ENCODE results near the gene RNF227.
"Not testable (repeated sequence)": the region's sequence is repeated elsewhere in the genome, so short reads cannot be mapped to it uniquely, and the experiment has no call there.

The RNF227 gene

DNA sequence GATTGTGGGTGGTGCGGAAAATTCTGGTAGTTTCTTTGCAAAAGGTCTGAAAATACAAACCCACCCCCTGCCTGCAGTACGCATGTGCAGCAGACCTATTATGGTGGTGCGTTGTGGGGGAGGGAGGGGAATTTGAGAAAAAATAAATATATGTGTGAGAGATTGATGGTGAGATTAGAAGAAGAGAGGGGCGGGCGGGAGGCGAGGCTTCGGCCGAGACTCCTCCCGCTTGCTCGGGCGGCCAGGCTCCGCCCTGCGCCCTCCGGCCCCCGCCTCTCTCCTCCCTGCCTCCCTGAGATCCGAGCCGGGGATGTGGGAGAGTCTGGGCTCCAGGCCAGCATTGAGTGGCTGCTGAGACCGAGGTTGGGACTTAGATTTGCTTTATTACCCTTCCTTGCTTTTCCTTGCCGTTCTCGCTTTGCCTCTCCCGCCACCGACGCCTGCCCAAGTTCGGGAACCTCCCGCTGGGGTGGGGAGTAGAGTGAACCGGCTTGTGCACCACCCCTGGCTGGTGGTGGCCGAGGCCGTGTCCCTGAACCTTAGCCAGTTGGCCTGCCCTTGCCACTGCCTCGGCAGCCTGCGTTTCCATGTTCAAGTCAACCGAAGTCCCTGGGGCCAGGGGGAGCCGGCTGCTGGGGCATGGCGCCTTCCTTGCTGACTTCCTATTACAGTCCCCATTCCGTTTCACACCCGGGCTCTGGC is 28.5 kb downstream of the RNF227 start:
- peak; percentile 96 for DNase-seq

DNA sequence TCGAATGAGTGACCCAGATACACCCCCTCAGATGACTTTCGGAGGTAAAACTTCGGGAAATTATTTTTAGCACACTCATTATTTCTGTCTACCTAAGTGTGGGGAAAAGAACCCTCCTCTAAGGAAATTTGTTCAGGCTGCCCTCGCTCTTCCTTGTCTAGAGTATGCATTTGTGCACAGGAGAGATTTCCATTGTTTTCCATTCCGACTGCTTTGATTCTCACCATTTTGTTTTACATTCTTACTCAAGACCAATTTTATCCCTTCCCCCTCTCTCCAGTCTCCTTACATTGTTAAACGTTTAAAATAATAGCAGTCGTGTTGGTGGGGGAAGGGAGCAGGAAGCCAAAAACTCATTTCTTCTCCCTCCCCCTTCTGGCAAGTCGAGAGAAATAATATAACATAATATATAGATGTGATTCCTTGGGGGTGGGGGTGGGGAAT is 29.0 kb downstream of the RNF227 start:
- no peak for DNase-seq

DNA sequence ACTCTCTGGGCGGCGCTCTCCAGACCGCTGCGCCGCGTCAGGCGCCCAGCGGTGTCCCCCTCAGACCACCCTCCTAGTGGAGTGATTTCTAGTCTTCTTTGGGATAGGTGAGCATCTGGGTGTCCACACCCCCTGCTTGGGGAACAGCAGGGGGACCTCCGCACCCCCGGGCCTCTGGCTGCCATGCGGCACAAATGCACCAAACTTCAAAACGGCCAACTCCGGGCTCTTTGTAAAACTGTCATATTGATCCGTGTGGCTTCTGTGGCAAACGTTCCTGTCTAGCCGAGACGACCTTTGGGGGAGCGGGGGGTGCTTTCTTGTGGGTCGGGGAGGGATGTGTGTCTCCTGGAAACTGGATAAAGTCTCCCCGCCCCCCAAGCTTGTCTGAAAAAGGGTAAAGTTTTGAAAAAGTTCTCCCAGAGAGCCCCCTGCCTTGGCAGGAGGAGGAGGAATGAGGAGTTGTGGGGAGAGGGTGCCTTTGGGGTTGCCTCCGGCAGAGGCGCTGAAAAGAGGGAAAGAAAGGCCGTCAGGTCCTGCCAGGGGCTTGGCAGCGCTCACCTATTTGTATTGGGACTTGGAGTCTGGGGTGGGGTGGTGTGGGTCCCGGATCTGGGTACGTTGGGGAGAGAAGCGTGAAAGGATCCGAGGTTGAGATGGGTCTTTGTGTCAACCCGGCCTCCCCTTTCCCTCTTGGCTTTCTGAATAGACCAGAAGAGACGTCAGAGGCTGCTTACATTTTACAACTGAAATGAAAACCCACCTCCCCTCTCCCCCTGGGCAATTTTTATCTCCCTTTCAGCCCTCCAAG is 29.7 kb downstream of the RNF227 start:
- DNase-seq, result peak; percentile 73

DNA sequence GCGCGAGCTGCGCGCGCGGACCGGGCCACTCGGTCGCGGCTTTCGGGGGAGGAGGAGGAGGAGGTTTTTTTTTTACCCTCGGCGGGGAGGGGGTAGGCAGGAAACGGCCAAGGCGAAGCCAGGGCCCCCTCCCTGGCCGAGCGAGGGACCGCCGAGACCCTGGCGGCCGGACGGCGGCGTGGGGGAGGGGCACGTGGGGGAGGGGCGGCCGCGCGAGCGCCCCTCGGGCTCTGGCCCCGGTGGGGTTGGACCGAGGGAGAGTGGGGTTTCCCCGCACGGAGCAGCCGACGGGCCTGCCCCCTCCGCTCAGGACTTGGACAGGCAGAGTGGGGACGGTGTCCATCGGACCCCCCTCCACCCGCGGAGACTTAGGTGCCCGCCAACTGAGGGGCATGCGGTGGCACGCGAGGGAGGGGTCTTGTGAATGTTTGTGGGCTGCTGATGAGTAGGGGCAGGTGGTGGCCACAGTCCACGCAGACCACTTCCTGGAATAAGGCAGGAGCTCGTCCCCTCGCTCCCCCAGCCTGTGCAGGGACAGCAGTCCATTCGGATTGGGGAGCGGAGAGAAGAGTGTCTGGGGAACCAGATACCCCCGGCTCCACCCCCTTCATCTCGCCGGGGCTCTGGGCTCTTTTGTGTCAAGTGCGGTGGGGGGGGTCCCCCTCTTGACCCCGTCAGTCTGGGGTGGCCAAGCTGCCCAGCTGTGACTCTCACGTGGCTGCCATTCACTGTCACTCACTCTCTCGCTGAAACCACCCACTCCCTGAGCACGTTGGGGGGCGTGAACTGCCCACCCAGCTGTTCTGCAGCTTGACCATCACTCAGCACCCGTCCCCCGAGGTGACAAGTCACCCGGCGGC is 30.5 kb downstream of the RNF227 start:
- peak; percentile 77 for DNase-seq

DNA sequence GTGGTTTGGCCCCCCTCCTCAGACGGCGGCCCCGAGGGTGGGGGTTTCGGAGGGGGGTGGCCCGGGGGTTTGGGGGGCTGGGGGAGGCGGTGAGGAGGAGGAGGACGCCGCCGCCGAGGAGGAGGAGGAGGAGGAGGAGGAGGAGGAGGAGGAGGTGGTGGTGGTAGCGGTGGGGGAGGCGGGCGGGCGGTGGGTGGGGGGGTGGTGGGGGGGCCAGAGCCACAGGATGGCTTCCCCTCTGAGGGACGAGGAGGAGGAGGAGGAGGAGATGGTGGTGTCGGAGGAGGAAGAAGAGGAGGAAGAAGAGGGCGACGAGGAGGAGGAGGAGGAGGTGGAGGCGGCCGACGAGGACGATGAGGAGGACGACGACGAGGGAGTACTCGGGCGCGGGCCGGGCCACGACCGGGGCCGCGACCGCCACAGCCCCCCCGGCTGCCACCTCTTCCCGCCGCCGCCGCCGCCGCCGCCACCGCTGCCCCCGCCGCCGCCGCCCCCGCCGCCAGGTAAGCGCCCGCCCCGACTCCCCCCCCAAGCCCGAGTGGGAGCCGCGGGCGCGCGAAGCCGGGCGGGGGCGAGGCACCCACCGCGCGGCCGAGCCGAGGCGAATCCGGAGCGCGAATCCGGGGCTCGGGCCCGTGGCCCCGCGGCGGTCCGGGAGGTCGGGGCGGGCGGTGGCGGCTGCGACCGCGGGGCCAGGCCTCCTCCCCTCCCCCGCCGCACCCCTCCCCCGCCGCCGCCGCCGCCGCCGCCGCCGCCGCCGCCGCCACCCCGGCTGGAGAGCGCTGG is 31.3 kb downstream of the RNF227 start:
- DNase-seq, result peak; percentile 57

DNA sequence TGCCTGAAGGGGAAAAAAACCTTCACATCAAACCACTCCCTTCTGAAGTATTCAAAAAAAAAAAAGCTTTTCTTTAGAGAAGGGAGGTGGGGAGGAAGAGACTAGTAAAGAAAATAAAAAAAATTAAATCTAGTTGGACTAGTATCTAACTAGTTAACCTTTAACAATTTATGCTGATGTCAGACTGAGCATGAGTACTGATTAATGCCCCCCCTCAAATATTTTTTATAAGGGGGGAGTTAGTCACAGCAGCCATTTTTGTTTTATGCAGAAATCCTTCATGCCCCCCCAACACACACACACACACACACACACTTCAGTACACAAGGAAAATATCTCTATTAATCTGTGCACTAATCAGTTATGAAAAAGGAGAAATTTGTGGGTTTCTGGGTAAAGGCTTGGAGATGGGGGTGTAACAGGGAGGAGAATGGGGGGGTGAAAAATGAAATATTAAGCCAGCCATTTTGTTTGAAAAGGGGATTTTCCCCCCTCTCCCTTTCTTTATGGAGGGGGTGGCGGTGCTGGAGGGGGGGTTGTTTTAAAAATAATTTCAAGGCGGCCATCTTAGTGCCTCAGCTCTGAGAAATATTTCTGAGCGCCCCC is 32.2 kb downstream of the RNF227 start:
- DNase-seq, result no peak

DNA sequence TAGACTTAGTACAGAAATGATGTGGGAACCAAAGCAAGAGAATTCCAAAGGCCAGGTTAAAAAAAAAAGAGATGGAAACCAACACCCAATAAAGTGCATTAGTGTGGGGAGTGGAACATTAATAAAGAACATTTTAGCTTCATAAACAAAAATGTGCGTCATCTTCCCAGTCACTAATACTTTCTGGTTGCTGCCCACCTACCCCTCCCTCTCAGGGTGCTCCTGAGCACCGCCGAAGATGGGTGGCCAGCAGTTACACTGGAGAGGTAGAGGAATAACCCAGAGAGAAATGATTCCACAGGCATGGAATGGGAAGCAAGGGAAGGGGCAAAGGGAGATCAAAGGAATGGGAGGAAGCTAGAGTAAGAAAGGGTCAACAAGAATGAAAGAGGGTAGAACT is 33.5 kb downstream of the RNF227 start:
- no peak for DNase-seq

DNA sequence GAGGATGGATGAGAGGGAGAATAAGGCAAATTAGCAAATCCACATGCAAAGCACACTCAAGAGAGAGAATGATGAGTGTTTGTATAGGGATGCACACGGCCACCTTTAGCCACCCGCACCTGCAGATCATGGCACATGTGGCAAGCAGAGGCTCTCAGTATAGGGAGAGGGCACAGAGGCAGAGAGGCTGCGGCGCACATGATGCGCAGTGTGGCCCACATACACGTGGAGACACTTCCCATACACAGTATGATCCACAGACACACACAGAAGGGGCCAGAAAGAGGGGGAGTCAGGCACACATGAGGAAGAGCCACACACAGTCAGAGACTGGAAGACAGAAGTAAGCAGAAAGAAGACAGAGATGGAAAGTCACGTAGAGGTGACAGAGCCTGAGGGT is 34.0 kb downstream of the RNF227 start:
- DNase-seq, result no peak

DNA sequence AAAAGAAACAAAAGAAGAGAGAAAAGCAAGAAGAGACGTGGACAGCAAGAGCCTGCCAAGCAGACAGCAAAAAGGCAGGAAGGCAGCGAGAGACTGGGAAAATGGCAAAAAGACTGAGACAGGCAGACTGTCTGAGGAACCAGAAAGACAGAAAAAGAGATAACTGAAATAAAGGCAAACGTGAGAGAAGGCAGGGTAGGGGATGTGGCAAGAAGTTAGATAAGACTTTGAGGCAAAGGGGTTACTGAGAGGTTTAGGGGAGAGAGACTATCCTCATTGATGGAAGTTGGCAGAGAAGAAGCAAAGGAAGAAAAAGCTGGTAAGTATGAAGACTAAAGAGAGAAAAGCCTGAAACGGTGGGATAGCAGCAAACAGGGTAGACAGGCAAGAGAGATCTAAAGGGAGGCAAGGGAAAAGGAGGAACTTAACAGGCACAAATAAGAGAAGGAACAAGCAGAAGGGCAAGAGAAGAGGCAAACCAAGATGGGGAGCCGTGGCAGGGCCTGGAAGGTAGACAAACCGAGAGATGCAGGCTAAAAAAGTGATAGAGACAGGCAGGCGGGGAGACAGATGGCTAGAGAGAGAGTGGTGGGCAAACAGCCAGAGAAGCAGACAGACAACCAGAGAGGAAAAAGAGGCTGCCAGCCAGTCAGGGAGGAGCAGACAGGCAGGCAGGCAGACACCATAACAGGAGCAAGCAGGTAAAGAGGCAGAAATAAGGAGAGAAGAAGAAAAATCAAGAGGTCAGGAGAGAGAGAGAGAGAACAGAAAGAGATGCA is 34.6 kb downstream of the RNF227 start:
- no peak for DNase-seq

DNA sequence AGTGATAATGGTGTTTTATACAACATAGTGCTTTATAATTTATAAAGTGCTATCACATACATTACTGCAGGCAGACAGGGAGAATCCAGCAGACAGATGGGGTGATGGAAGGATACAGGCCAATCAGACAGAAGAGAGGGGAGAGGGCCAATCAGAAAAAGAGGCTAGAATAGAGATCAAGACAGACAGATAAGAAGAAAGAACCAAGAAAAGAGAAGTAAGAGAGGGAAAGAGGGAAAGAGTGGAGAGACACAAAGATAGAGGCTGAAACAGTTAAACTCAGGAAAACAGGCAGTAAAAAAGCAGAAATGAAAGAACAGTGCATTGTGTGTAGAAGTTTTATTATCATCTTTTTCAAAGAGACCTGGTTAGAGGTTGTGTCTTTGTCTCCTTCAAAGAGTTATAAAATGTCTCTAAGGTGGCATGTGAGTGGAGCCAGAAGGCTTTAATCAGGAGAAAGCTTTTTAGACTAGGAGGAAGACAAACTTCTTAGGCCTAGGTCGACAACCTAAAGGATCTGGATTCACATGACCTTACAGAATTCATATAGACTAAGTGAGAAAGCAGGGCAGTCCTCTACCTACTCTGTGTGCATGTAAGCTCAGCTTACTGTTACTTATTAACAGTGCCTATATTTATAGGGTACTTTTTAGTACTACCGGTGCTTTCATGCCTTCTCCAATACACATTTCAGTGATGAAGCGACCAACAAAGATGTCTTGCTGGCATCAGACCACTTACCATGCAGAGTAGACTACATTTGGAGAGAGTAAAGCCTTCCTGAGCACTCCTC is 35.8 kb downstream of the RNF227 start:
- no peak for DNase-seq

DNA sequence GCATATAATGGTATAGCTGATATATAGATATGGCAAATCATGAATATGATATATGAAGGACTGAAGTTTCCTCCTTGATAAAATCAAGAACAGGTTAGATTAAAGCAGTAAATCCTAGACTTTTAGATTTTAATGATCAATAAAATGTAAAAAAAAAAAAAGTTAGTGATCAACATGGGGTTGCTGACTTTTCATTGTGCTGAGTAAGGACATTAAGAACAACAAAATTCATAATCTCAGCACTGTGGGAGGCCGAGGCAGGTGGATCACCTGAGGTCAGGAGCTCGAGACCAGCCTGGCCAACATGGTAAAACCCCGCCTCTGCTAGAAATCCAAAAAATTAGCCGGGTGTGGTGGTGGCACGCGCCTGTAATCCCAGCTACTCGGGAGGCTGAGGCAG is 37.9 kb downstream of the RNF227 start:
- no peak for DNase-seq

DNA sequence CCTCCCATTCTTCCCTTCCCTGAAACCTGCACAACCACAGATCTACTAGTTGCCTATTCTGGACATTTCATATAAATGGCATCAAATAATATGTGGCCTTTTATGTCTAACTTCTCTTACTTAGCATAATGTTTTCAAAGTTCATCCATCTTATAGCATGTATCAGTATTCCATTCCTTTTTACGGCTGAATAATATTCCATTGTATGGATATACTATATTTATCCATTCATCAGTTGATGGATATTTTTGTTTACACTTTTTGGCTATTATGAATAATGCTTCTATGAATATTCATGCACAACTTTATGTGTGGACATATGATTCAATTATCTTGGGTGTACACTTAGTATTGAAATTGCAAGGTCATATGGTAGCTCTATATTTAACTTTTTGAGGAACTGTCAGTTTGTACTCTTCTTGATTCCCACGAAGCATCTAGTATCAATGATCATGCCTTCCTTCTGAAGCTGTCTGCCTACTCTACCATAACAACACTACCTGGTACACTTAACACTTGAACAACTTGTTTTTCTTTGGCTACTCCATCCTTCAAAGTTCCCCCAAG is 40.2 kb downstream of the RNF227 start:
- DNase-seq, result no peak

DNA sequence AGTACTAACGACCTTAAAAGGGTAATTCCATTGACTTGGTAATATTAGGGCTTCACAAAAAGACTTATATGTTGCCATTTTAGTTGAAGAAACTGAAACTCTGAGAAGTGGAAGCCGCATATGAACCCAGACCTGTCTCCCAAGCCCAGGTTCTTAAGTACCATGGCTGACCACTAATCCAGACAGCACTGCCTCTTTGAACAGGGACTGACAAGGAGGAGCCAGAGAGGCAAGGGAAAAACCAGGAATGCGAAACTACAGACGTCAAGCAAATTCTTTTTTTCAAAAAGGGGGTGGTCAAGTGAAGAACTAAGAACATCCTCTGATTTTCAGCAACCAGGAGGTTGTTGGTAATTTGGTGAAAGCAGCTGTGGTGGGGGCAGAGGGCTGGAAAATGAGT is 43.0 kb downstream of the RNF227 start:
- no peak for DNase-seq

DNA sequence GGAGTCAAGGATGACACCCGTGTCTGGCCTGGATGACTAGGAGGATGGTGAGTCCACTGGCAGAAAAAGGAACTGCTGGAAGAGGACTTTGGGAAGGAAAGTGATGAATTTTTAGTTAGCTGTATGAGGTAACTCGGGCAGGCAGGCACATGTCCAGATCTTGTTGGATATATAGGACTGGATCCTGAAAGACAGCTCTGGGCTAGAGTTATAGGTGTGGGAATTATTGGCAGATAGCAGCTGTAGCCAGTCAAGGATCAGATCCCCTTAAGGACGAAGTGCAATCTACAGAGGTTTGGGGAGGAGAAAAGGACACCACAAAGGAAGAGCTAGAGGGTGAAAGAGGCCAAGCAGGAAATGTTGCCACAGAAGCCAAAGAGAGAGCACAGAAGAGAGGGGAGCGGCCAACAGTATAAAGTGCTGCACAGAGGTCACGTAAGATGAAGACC is 48.2 kb downstream of the RNF227 start:
- no peak for DNase-seq

DNA sequence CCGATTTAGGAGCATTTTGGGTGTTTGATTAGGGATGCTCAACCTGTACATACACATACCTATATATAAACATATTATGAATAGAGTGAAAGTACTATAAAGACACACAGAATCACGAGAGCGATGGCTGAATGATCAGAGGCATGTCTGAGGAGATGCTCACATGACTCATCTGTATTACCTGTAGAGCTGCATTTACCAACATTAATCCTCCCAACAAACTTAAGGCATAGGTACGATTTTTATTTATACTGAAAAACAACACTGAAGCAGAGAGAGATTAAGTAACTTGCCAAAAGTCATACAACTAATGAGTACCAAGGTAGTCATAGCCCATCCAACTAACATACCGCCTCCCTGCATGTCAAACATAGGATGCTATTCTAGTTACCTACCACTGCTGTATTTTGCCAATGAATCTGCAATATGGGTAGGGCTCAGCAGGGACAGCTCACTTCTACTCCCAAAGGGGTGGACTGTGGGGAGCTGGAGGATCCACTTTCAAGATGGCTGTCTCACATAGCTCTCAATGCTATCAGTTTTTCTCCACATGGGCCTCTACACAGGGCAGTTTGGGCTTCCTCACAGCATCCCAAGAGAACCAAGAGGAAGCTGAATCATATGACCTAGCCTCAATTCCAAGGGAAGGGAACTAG is 51.0 kb downstream of the RNF227 start:
- DNase-seq, result no peak

DNA sequence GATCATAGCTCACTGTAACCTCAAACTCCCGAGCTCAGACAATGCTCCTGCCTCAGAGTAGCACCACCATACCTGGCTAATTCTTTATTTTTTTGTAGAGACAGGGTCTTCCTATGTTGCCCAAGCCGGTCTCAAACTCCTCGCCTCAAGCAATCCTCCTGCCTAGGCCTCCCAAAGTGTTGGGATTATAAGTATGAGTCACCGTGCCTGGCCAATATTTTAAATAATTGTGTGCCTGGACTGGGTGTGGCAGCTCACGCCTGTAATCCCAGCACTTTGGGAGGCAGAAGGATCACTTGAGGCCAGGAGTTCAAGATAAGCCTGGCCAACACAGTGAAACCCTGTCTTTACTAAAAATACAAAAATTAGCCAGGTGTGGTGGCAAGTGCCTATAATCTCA is 51.7 kb downstream of the RNF227 start:
- DNase-seq, result not testable (repeated sequence)

Measured in right forelimb (tissue), 1 donor.